Medulla oblongata (tissue), 1 donor: Measurements from ENCODE around the gene EEF1AKMT3.

Experiments
- DNase-seq: peaks from one replicate; pipeline ENCODE4 v3.0.0-alpha.2; 2015; ENCODE audit errors: extremely low spot score

Gene EEF1AKMT3

DNA sequence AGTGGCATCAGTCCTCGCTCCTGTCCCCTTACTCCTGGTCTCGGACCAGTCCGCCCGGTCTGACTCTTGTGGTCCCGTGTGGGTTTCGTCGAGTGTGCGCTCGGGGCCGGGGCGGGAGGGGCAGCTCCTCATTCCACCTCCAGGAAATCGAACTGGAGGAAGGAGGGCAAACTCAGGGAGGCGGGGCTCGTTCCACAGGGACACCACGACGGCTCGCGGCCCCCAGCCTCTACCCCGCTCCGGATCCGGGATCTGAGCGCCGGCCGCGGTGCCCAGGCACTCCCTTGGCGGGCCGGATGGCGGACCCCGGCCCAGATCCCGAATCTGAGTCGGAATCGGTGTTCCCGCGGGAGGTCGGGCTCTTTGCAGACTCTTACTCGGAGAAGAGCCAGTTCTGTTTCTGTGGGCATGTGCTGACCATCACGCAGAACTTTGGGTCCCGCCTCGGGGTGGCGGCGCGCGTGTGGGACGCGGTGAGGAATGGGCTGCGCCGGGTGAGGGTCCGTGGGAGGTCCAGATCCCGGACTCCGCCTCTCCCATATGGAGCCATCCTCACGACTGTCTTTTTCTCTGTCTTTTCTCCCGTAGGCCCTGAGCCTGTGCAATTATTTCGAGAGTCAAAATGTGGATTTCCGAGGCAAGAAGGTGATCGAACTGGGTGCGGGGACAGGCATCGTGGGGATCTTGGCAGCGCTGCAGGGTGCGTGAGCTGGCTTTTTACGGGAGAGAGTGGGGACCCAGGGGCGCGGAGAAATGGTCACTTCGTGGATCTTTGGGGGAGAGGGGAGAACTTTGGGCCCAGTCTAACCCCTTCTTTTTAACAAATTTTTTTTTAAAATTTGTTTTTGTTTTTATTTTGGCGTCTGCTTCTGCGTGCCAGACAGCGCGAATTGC is at the start of gene EEF1AKMT3:
EEF1AKMT3 (plus strand) TSS at position 186 of the 894 bp plus-strand sequence; CDS start at position 297, 111 bp downstream.
- DNase-seq: peak; percentile 37

DNA sequence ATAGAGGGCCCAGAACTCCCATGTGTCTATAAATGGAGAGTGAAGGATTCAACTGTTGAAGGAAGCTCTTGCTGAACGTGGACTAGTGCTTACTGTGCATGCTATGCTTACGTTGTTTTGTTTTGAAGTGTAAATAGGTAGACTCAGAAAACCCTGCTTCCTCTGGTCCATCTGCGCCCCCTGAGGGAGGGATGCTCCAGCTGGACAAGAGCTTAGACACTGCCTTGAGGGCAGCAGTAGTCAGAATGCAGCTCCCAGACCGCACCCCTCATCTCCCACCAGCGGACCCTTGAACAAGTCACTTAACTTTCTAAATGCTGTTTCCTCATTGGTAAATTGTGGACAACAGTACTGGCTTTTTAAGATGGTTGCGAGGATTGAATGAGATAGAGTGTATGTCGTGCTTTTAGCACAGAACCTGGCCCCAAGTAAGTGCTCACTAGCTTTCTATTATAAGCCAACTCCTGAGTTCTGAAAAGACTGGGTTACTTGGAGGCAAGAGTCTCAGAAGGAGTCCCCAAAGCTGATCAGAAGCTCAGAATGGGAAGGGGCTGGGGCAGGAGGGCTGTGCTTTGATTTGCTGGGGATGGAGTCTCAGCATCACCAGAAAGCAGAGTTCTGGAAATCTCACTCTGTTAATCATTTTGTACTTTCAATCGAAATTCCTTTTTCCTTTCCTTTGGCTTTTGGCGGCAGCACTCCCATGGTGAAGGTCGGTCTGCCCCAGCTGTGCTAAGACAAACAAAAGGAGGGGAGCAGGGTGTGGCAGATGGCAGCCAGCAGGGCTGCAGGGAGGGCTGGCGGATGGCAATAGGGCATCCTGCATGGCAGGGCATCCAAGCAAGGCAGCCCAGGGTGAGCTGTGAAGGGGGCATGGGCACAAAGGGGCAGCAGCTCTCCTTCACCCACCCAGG is 49.4 kb upstream of the EEF1AKMT3 start:
- no peak for DNase-seq

DNA sequence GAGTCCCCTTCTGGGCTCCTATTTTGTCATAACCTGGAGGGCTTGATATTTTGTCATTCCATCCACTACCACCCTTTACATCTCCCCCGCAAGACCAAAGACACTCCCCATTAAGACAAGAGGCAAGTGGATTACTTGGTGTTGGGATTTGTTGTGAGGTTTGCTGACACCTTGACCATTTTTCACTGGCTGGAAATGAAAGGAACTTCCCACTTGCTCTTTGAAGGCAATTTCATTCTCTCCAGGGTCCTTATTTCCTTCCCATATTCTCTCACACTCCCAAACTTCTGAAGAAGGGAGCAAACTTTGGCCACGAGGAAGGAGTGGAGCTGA is 48.8 kb upstream of the EEF1AKMT3 start:
- no peak for DNase-seq

DNA sequence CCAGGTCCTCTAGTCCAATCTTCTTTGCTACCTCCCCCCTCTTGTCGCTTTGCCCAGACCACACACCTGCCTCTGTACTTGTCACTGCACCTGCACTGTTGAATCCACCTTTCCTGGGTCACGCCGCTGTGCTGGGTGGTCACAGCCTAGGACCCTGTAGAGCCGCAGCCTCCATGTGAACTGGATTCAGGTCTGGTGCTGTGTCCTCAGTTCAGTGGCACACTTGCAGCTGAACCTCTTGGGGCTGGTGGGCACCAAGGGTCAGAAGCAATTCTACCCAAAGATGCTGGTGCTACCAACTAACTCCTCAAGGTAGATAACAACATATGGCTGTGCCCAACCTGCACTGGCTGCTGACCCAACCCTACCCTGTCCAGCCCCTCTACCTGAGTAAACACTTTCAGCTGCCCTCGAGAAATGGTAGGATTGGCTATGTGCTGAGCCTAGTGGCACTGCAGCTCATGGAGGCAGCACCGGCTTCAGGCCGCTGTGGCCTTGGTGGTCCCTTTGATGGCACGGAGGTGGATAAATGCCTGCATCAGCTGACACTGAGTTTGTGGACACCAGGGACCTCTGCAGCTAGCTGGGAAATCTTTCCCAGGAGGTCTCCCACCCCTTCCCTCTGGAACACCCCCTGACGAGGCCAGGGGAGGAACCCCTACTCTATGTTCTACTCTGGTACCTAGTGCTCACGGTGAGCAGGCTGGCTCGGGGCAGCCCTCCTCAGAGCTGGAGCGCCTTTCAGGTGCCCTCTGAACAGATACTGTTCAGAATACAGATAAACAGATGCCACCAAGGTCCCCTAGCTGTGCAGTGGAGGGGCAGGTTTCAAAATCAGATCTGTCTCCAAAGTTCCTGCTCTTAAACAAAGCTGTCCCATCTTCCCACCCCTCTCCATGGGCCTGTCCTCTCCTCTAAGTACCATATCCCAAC is 48.1 kb upstream of the EEF1AKMT3 start:
- DNase-seq: no peak

DNA sequence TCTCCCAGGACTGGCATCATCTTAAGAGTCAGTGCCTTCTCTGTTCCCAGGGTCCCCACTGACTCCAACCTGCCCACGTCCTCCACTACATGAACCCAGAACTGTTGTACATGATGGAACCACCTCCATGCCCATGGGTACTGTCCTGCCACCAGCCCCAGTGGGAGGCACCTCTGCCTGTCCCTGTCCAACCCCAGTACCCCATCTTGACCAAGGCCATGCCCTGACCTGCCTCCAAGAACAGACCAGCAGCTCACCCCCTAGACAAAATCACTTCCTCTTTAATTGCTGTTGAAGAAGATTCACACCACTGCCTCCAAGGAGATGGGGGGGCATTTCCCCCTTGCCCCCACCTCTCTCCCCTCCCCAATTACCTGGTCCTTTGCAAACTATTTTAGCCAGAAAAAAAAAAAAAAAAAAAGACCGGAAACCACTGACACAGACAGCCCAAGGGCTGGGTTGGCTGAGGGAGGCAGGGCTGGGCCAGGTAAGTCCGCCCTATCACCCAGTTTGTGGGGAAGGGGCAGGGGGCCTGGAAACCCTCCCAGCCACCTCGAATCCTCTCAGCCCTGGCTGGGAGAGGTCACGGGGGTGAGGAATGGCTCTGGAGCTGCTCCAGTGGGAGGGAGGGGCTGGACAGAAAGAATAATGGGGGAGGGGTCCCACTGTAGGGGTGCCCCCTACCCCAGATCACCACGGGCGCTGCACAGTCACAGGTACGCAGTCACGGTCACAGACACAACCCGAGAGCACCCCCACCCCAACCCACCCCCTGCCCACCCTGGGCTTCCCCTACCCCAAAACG is 47.3 kb upstream of the EEF1AKMT3 start:
- DNase-seq: no peak

DNA sequence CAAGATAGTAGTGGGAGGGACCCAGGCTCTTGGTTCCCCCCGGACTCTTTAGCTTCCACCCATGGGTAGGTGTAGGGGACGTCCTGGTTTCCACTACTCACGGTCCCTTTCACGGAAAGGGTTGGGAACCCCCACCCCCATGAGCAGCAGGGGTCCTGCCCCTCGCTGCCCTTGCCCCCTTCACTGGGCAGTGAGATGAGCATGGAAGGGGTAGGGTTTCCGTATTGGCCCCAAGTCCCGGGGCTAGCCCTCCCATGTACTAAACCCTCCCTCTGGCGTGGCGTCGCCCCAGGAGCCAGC is 46.6 kb upstream of the EEF1AKMT3 start:
- DNase-seq: no peak

DNA sequence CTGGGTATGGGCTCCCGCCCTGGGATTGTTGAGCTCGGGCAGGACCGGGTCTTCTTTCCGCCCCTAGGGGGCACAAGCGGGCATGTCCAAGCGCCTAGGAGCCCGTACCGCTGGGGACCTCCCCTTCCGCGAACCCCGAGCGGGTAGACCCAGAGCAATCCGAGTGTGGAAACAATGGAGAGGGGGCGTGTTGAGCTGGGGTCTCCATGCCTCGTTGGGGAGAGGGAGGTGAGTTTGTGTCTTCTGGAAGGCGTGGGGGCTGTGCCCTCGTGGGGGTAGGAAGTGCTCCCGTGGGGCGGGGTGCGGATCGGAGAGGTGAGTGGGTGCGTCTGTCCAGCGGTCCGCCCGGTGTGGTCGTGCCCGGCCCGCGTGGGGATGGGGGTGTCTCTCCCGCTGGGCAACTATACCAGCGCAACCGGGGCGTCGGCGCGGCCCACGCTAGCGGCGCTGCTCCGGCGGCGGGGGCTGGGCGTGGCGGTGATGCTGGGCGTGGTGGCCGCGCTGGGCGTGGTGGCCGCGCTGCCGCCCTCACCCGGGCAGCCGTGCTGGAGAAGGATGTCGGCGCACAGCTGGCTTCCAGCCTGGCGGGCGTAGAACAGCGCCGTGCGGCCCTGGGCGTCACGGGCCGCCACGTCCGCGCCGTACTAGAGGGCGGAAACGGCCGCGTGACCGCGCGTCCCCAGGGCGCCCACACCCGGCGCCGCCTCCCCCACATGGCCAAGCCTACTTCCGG is 46.1 kb upstream of the EEF1AKMT3 start:
- DNase-seq: peak; percentile 58

DNA sequence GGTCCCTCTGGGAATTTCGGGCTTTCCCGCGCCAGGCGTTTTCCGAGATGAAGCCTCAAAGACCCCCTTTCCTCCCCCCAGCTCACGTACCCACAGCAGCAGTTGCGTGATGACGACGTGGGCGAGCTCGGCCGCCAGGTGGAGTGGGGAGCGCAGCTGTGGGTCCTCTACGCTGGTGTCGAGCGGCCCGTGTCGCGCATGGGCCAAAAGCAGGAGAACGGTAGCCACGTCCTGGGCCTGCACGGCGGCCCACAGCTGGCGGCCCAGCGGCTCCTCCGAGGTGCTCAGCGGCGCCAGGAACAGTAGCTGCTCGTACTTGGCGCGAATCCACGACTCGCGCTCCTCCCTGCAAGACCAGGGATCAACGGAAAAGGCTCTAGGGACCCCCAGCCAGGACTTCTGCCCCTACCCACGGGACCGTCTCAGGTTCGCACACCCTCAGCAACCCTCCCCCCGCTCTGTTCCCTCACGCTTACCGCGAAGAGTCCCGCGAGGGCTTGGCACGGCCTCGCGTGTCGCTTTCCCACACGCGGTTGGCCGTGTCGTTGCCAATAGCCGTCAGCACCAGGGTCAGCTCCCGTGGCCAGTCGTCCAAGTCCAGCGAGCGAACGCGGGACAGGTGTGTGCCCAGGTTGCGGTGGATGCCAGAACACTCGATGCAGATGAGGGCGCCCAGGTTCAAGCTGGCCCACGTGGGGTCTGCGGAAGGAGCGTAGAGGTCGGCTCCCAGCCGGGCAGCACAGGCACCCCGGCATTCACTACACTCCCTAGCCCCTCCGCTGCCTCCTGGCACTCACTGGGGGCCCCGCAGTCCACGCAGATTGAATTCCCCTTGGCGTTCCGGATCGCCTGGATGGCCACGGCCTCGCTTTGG is 45.3 kb upstream of the EEF1AKMT3 start:
- no peak for DNase-seq

DNA sequence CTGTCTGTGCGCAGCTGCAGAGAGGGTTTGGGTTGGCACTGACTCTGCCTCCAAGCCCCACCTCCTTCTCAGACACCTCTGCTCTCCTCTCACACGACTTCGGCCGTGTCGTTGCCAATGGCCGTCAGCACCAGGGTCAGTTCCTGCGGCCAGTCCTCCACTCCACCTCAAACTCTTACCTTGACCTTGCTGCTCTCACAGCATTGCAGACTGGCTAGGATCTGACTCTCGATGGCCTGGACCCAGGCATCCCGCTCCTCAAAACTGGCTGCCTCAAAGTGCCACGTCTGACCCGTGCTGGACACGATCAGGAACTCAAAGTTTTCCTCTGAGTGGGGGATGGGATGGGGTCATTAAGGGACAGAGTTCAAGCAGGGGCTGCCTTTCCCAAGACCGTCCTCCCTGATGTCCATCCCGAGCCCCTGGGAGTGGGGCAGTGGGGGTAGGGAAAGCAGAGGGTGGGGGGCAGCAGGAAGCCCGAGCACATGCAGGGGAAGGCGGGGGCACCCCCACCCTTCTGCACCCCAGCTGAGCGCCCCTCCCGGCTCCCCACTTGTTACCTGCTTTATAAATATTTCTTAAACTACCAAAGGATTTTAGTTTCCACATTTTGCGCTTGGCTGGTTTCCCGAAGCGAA is 44.5 kb upstream of the EEF1AKMT3 start:
- no peak for DNase-seq

DNA sequence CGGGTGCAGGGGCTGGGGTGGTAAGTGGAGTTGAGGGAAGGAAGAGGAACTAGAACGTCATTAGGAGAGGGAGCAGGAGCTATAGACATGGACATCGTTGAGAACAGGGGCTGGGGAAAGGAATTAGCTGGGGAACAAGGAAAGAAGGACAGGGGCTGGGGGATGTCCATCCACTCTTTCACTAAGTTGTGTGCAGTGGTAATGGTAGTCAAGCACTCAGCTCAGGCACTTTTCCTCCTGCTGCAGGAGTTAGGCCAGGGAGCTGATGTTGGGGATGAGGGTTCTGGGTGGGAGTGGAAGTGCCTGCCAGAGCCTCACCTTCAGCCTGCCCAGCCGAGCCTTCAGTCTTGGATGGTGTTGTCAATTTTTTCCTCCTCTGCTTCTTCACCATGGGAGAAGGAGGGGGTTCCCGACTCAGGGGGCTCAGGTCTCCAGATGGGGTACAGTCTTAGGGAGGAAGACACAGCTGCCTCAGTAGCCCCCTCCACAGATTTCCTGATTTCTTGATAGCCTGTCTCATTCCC is 43.0 kb upstream of the EEF1AKMT3 start:
- DNase-seq: no peak

DNA sequence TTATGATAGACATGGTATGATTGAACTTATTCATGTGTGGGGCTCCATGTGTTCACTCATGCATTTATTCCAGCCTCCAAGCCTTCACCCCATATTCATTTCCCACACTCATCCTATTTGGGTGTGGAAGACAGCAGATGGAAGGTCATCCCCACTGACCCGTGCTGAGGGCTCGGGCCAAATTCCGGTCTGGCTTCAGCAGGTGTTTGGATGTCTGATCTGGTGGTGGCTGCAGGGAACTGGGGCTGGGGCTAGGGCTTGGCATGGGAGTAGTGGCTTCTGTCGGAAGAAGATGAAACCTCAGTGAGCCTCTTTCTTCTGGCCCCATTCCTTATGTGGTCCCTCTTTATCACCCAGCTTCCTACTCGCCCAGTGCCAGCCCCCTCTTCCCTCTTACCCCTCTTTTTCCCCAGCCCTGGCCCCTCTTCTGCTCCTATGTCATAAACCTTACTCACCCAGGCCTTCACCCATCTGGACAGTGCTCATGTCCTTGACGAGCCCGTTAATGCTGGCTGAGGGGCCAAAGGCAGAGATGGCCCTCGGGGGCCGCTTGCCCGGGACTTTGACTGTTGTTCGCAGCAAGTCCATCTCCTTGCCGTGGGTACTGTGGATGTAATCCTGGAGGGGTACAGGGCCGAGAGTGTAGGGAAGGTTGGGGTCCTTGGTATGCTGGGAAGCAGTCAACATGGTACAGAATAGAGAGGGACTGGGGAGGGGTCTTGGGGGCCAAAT is 41.9 kb upstream of the EEF1AKMT3 start:
- no peak for DNase-seq

DNA sequence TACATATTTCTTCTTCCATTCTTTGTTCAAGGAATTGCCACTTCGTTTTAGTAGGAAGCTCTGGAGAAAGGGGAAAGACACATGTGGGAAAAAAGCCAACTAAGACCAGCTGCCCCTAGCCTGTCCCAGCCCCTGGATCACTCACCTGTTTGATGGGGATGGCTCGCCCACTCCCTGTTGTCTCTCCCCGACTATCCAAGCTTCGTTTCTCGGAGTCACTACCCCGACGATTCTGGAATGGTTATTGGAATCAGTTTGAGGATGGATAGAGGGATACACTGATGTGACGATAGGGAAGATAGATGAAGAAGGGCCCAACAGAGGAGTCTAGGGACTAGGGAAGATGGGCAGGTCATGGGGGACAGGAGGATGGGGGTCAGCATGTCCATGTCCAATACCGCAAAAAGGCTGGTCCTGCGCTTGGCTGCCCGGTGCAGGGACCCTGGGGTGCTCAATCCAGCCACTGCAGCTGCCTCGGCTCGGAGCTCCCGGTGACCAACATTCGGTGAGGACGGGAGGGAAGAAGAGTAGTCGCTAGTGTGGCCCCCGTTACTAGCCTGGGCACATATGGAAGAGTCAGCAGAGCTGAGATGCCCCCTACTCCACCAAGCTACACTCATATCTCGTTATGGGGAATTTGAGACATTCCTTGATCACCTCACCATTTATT is 40.9 kb upstream of the EEF1AKMT3 start:
- no peak for DNase-seq

DNA sequence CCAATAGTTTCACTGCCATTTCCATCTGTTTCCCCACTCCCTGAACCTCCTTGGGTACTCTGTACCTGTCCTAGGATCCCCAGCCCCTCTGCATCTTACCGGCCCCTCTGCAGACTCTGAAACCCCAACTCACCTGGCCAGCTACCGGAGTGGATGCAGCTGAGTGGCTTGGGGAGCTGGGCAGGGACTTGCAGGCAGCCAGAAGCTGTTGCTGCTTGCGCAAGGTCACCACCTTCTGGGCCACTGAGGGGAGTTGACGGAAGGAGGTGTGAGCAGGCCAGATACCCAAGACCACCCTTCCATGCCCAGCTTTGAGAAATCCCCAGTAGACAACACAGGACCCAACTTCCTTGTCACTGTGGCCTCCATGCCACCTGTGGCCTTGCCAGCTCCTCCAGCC is 40.1 kb upstream of the EEF1AKMT3 start:
- no peak for DNase-seq

DNA sequence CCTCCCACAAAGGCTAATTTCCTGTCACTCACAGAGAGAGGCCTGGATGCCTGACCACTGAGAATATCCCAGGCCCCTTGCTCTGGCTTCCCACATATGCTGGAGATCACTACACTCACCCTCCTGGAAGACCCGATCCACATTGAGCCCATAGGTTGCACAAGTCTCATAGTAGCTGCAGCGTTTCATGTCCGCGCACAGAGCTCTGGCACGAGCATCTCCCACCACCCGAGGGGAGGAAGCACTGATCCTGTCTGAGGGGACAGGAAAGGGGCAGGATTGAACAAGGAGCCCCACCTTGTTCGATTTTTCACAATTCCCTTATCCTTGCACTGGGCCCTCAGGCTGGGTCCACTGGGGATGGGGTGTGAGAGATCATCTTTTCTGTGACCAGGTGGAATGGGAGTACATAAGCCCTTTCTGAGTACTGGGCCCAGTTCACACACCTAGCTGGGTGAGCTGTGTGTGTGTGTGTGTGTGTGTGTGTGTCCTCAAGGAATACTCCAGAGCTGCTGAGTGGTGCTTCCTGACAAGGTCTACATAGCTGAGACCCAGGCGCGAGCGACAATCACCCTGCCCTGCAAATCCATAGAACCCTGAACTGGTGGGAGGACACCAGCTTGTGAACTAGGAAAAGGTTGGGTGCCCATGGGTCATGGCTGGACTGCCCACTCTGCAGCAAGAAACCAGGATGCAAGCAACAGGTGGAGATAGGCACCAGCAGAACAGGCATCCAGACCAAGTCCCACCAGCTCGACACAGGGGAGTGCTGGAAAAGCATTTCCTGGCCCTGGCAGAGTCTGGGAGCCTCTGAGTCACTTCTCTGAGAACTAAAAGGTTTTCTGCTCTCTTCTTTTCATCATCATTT is 39.5 kb upstream of the EEF1AKMT3 start:
- DNase-seq: no peak

DNA sequence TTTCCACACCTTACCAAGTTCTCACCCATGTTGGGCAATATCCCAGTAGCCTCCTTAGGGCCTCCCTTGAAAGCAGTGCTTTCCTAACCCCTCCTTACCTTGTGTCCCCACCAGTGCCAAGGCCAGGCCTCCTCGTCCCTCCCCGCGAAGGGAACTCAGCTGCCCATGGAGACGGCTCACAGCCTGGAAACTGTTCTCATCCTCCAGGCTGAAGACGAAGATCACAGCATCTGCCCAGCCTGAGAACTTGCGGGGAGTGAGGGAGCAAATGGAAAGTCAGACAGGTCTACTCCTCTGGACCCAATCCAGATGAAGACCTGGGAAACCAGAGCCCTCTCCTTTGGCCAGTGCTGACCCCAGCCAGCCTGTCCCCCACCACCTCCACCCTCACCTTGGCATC is 38.5 kb upstream of the EEF1AKMT3 start:
- no peak for DNase-seq

DNA sequence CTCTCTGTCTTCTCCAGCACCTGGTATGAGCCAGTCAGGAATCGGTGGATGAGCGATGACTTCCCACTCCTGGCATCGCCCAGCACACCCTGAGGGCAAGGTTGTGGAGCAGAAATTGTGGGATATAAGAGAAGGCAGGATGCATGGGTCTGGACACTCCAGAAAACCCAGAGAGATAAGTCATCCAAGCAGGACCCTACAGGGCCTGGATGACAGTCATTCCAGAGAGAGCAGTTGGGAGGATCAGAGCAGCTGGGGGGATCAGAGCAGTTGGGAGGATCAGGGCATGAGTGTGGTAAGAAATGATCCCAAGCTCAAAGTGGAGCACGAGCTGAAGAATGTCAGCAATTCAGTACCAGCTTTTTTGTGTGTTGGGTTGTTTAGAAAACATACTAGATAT is 37.8 kb upstream of the EEF1AKMT3 start:
- no peak for DNase-seq
